OCI-LY1 (cell line): Measurements from ENCODE around the gene CDH23.

Source experiments
- CTCF ChIP-seq: fragments of 200-600 bp; sonication (generic), shearing (Covaris generic); IDR thresholded peaks from 2 replicates; pipeline ENCODE4 v1.5.1; 2017; ENCODE audit warnings: mild to moderate bottlenecking, antibody characterized with exemption, low read length, moderate library complexity, mixed read lengths
- EZH2 ChIP-seq: fragments of 200-600 bp; sonication (generic), shearing (Covaris generic); IDR thresholded peaks from 2 replicates; pipeline ENCODE4 v1.8.0; 2017; ENCODE audit warnings: borderline replicate concordance, mixed run types, mild to moderate bottlenecking, antibody characterized with exemption, low read length, moderate library complexity, mixed read lengths

GRCh38 chr10:71623098-71623985, 226.6 kb downstream of the CDH23 start:
- TF ChIP-seq CTCF (peak; percentile 13; the same call in 1 of the 2 replicates), EZH2 (no peak)
